GM23338 (cell line): ENCODE data around the gene ADCY7. TPM values are rescaled to one million over a fixed set of nuclear protein-coding genes. Genes with fewer than 3 reads are reported as not detected.
A peak's percentile ranks its signal among the peaks of the same experiment; 100 is the strongest.

Source experiments
- ATAC-seq: fragments of 200-7000 bp; cut with Tn5 transposase; 3 replicates; pipeline ENCODE4 v1.9.1; 2020
- DNase-seq: peaks from one replicate; pipeline ENCODE4 v3.0.0-alpha.2; 2015; ENCODE audit warnings: low spot score
- H2AFZ ChIP-seq: fragments of 200-600 bp; sonication (generic); 2 replicates; pipeline ENCODE4 v1.8.0; 2016; ENCODE audit warnings: antibody characterized with exemption, mild to moderate bottlenecking, moderate library complexity
- H3F3A ChIP-seq: fragments of 200-600 bp; sonication (generic); replicated peaks from 2 replicates; pipeline ENCODE4 v1.8.0; 2017; ENCODE audit warnings: antibody characterized with exemption, mixed run types, low read depth
- H3K27ac ChIP-seq: fragments of 200-600 bp; sonication (generic); 2 replicates; pipeline ENCODE4 v1.6.1; 2016; ENCODE audit warnings: low read depth
- H3K27me3 ChIP-seq: fragments of 200-600 bp; sonication (generic); 2 replicates; pipeline ENCODE4 v1.8.0; 2016; ENCODE audit warnings: mild to moderate bottlenecking, mixed run types, moderate library complexity; ENCODE audit not compliant: insufficient read depth
- H3K36me3 ChIP-seq: fragments of 200-600 bp; sonication (generic); 2 replicates; pipeline ENCODE4 v1.8.0; 2016; ENCODE audit warnings: mild to moderate bottlenecking; ENCODE audit not compliant: insufficient read depth
- H3K4me1 ChIP-seq: fragments of 200-600 bp; sonication (generic); 2 replicates; pipeline ENCODE4 v1.8.0; 2016; ENCODE audit warnings: mild to moderate bottlenecking, moderate library complexity; ENCODE audit not compliant: insufficient read depth
- H3K4me2 ChIP-seq: fragments of 200-600 bp; sonication (generic); 2 replicates; pipeline ENCODE4 v1.7.1; 2017; ENCODE audit warnings: mixed run types
- H3K4me3 ChIP-seq: fragments of 200-600 bp; sonication (generic); 2 replicates; pipeline ENCODE4 v1.6.1; 2016; ENCODE audit warnings: mixed run types
- H3K79me2 ChIP-seq: fragments of 200-600 bp; sonication (generic); replicated peaks from 2 replicates; pipeline ENCODE4 v1.8.0; 2017; ENCODE audit warnings: mild to moderate bottlenecking; ENCODE audit not compliant: insufficient read depth
- H3K9me2 ChIP-seq: fragments of 200-600 bp; sonication (generic); 2 replicates; pipeline ENCODE4 v1.8.0; 2017; ENCODE audit not compliant: insufficient read depth
- H4K20me1 ChIP-seq: fragments of 200-600 bp; sonication (generic); replicated peaks from 2 replicates; pipeline ENCODE4 v1.8.0; 2017; ENCODE audit warnings: mild to moderate bottlenecking; ENCODE audit not compliant: insufficient read depth
- H3K27ac Mint-ChIP-seq: 2 replicates; pipeline ENCODE4 v1.8.0; 2020; ENCODE audit warnings: inconsistent platforms, mild to moderate bottlenecking, moderate library complexity, mixed read lengths
- H3K27me3 Mint-ChIP-seq: 3 replicates; pipeline ENCODE4 v1.8.0; 2022; ENCODE audit warnings: low read depth, mild to moderate bottlenecking, moderate library complexity, mixed read lengths, inconsistent platforms; ENCODE audit not compliant: insufficient read depth, poor library complexity
- H3K36me3 Mint-ChIP-seq: 3 replicates; pipeline ENCODE4 v1.8.0; 2021; ENCODE audit warnings: low read depth, mild to moderate bottlenecking, inconsistent platforms, moderate library complexity, mixed read lengths
- H3K4me1 Mint-ChIP-seq: 3 replicates; pipeline ENCODE4 v1.8.0; 2020; ENCODE audit warnings: mild to moderate bottlenecking, inconsistent platforms, mixed read lengths
- H3K4me3 Mint-ChIP-seq: 3 replicates; pipeline ENCODE4 v1.8.0; 2021; ENCODE audit warnings: moderate library complexity, mild to moderate bottlenecking, inconsistent platforms, mixed read lengths
- H3K9me3 Mint-ChIP-seq: 3 replicates; pipeline ENCODE4 v1.8.0; 2020; ENCODE audit warnings: moderate library complexity, mild to moderate bottlenecking, inconsistent platforms, mixed read lengths
- CTCF ChIP-seq, 2 experiments: fragments of 200-600 bp in 1 of 2; sonication (generic) in 1 of 2; conservative IDR thresholded peaks; 2 replicates each; pipeline versions ENCODE4 v1.5.1 to v1.6.1; 2016 to 2017; ENCODE audit warnings: antibody characterized with exemption in 2 of 2, low read depth in 2 of 2, mild to moderate bottlenecking in 2 of 2, moderate library complexity in 1 of 2
- ETS1 ChIP-seq: IDR thresholded peaks from 2 replicates; pipeline ENCODE4 v1.6.1; 2016; ENCODE audit warnings: antibody characterized with exemption
- EZH2phosphoT487 ChIP-seq: fragments of 200-600 bp; sonication (generic); IDR thresholded peaks from one replicate; pipeline ENCODE4 v1.8.1; 2018; ENCODE audit warnings: antibody characterized with exemption; ENCODE audit not compliant: unreplicated experiment
- JUNB ChIP-seq: IDR thresholded peaks from one replicate; pipeline ENCODE4 v1.6.1; 2016; ENCODE audit warnings: antibody characterized with exemption; ENCODE audit not compliant: unreplicated experiment
- NANOG ChIP-seq: IDR thresholded peaks from 2 replicates; pipeline ENCODE4 v1.6.1; 2016; ENCODE audit warnings: antibody characterized with exemption, borderline replicate concordance
- STAT1 ChIP-seq: IDR thresholded peaks from one replicate; pipeline ENCODE4 v1.6.1; 2016; ENCODE audit warnings: antibody characterized with exemption; ENCODE audit not compliant: unreplicated experiment
- ZNF114 ChIP-seq: fragments of 250-450 bp; sonication (Bioruptor Pico); IDR thresholded peaks from 2 replicates; pipeline ENCODE4 v1.5.0; 2020; ENCODE audit warnings: mild to moderate bottlenecking, moderate library complexity
- ZNF331 ChIP-seq: fragments of 250-450 bp; sonication (Bioruptor Pico); IDR thresholded peaks from 2 replicates; pipeline ENCODE4 v1.5.0; 2020; ENCODE audit warnings: low read depth, mild to moderate bottlenecking, moderate library complexity
- ZNF462 ChIP-seq: fragments of 250-450 bp; sonication (Bioruptor Pico); IDR thresholded peaks from 2 replicates; pipeline ENCODE4 v1.5.0; 2020; ENCODE audit warnings: mild to moderate bottlenecking, moderate library complexity
- polyA plus RNA-seq: library from polyadenylated mRNA; unstranded; fragments of >200 nt; fragmentation: Nextera tagmentation; extraction: Ambion mirVana; gene quantifications from 2 replicates; pipeline ENCODE4 v1.2.1, GENCODE V29; 2016
- total RNA-seq: library from RNA; depleted of rRNA; stranded (reverse); fragments of >200 nt; shearing (Covaris generic); gene quantifications from 2 replicates; pipeline ENCODE4 v1.2.3, GENCODE V29; 2014

Gene ADCY7
- total and polyA plus RNA-seq, 2 experiments from 2014 or later: 2.4 to 10.5 TPM

GRCh38 chr16:50309527-50310307, 43.4 kb downstream of the ADCY7 start (continued):
- TF ChIP-seq ETS1 (no peak), STAT1 (no peak), ZNF114 (CRISPR knock-in tag) (no peak)

GRCh38 chr16:50310308-50311133, 44.2 kb downstream of the ADCY7 start:
- no peaks in the 10 kb centered on the region for H3F3A ChIP-seq
- Mint-ChIP-seq H3K36me3 (peaks cover 5% of the 10 kb centered on the region), H3K4me1 (no peaks in the 10 kb centered on the region), H3K9me3 (no peaks in the 10 kb centered on the region), H3K4me3 (no peak overlapping the region), H3K27ac (no peak overlapping the region), H3K27me3 (peaks cover 18% of the 10 kb centered on the region)
- no peaks in the 10 kb centered on the region for H3K4me1 ChIP-seq
- no peaks in the 10 kb centered on the region for H3K9me2 ChIP-seq
- ATAC-seq: peak; percentile 29
- no peaks in the 10 kb centered on the region for H3K36me3 ChIP-seq
- no peak for TF ChIP-seq ZNF462
- TF ChIP-seq STAT1: no peak
- peak in 1 of 2 experiments; percentile 28; a peak in 2 of 4 replicates for TF ChIP-seq CTCF (conservative IDR thresholded peaks at IDR 0.05; ENCODE audit: low read depth in 2 of 2)
- no peak for TF ChIP-seq EZH2phosphoT487
- no peak for TF ChIP-seq NANOG
- no peak for TF ChIP-seq JUNB
- TF ChIP-seq ZNF331 (CRISPR knock-in tag): no peak
- H3K4me2 ChIP-seq: no peak overlapping the region
- H3K4me3 ChIP-seq: no peak overlapping the region
- 0 out of 2 replicates have a peak, but pooled peaks cover 1% of the 10 kb centered on the region for H4K20me1 ChIP-seq
- H3K79me2 ChIP-seq: no peaks in the 10 kb centered on the region
- no peaks in the 10 kb centered on the region for H3K27me3 ChIP-seq
- no peak overlapping the region for H2AFZ ChIP-seq
- DNase-seq: no peak
- no peak overlapping the region for H3K27ac ChIP-seq
